ENCODE measurements around the gene ANKFN1. TPM values are rescaled to one million over a fixed set of nuclear protein-coding genes. Genes with fewer than 3 reads are reported as not detected.

The ANKFN1 gene
- polyA plus RNA-seq, 3 donors: 0.42 to 0.86 (median 0.52) TPM

DNA sequence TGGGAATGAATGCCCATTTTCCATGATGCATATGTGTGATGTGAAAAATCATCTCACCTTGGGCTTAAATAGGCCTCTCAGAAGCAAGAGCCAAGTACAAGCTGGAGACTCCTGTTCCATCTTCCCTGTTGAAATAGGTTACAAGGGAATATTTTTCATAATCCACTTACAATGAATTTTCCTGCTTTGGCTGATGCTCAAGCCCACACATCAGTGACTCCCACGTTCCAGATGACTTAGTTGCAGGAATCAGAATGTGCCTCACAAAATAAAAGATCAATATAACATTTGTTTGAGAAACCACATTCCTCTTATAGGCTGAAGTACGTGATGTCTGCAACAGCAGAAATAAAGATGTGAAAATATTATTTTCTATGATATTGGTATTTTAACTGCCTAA lies 24.1 kb downstream of the ANKFN1 start:
- DNase-seq (ENCODE audit: low read depth in 3 of 3, low spot score in 2 of 3): no peak

DNA sequence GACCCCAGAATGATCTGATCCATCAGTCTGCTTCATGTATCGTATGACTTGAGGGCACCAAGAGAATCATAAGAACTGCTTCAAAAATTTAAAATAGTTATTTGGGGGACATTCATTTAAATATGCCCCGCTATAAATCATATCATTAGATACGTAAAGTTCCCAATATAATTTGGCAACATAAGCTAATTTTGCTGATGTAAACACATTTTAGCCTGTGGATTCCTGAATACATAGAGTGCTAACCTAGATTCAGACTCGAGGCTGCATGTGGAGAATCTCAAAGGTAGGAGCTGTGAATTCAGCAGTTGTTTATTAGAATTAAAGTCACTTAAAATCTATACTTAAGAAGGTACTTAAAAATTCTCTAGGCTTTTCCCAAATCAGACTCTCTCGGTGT lies 24.9 kb downstream of the ANKFN1 start:
- no peak for DNase-seq (ENCODE audit: low read depth in 3 of 3, low spot score in 2 of 3)

DNA sequence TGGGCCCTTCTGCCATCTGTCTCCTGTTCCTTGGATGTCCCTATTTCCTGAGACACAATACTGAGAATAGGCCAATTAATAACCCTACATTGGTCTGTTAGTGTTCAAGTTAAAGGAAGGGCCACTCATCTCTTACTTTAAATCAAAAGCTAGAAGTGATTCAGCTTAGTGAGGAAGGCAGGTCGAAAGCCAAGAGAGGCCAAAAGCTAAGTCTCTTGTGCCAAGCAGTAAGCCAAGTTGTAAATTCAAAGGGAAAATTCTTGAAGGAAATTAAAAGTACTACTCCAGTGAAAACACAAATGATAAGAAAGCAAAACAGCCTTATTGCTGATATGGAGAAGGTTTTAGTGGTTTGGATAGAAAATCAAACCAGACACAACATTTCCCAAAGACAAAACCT lies 28.8 kb downstream of the ANKFN1 start:
- no peak for DNase-seq (ENCODE audit: low read depth in 3 of 3, low spot score in 2 of 3)

DNA sequence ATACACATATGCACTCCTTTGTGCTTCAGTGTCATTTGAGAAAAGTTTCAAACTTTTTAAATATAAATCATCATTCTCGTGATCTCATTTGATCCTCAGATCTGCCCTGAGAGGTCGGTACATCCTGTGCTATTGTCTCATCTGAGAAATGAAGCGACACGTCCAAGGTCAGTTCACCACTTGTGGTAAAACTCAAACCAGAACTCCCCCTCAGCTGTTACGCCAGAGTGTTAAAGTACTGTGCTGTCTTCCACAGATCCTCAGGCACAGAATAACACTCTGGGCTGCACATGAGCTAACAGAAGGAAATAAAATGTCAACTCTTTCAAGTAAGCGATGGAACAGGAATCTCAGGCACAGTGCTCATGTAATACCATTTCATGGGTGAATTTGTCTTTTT lies 31.4 kb downstream of the ANKFN1 start:
- no peak for DNase-seq (ENCODE audit: low read depth in 3 of 3, low spot score in 2 of 3)

DNA sequence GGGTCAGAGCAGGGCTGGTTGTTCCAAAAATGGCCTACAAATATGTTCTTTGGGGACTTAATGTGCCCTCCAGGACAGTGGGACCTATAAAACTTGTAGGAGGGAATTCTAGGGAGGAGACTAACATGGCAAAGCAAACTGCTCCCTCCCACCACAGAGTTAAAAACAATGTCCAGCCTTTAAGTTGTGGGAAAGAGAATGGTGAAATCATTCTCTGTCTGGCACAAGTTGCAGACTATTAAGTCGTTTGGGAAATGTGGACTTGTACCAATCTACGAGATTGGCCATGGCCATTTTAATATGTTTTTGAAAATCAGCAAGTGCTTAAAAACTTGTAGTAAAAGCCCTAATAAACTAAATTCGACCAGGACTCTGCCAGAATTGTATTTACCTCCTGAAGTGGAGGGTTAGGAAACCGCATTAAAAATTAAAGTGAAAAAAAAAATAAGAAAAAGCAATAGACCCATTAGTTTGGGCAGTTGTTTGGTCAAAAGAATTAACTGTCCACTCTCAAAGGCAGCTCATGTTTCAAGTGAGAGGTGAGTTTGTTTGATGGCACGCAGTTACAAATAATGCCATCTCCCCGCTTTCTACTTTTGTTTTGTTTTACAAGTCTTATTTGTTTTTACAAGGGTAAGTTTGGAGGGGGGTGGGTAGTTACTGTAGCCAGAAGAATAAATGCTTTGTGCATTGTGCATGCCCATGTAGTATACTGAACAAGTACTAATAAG lies 32.4 kb downstream of the ANKFN1 start:
- DNase-seq (ENCODE audit: low read depth in 3 of 3, low spot score in 2 of 3): no peak

DNA sequence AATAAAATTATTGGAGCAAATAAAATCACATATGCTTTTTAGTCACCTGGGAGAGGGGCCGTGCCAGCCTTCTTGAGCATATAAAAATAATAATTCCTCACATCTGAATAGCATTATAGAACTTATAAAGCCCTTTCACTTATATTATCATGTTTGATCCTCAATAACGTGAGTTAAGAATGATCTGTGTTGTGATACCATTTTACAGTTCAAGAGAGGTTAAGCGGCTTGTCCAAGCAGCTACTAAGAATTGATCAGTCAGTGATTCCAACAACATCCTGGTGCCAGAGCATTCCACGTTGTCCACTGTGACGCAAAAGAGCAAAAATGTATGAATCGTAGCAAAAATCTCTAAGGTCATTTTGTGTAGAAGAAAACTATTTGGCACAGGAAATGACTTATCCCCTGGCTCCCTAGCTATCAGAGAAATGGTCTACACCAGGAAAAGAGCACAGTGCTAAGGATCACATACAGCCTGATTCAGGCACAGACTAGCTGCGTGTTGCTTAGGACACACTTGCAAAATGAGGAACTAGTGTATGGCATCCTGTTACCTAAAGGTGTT lies 33.0 kb downstream of the ANKFN1 start:
- DNase-seq (ENCODE audit: low read depth in 3 of 3, low spot score in 2 of 3): no peak

DNA sequence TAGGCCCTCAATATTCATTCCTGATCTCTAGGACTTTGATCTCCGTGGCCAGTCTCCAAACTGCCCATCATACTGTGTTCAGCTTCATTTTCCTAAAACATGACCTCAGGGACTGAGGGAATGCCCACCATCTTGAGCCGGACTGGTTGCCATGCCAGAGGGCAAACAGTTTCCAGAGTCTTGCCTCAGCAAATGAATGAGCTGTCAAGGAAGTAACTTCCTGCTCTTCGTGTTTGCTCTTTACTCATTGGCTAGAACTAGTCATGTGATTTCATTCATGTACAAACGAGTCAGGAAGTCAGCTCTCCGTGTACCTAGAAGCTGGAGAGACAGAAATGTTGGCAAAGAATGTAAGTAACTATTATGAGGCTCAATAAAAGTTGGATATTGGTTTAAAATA lies 50.2 kb downstream of the ANKFN1 start:
- no peak for DNase-seq (ENCODE audit: low read depth in 3 of 3, low spot score in 2 of 3)

DNA sequence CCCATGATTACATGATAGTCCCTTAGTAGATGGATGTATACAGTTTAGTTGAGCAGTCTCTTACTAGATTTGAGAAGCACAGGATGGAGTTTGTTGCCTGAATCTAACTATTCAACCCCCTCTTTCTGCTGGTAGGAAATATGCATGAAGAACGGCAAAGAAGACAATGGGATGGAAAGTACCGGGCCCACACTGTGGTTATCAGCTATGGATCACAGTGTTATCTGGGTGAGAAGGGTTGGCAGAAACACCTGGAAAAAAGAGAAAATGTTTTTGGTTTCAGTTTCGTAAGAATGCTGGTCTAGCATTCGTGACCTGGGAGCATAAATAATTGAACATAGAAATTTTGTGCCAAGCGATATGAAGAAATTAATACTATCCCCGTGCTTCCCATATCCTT lies 53.1 kb downstream of the ANKFN1 start:
- DNase-seq (ENCODE audit: low read depth in 3 of 3, low spot score in 2 of 3): no peak

DNA sequence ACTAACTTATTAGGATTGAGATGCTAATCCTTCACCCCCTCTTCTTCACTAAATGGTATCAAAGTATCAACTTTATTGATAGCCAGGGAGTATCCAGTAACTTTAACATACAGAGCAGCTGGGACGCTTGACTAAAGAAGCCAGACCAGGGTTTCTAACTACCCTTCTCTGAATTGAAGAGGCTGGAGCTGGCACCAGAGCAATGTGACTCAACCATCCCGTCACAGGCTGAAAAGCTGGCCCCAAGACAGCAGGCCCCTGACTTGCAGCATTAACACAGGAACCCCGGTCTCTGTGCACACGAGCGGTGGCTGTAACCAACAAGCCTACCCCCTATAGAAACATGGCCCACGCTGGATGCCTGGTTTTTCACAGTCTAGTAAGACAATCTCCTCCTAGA lies 59.8 kb downstream of the ANKFN1 start:
- no peak for DNase-seq (ENCODE audit: low read depth in 3 of 3, low spot score in 2 of 3)

DNA sequence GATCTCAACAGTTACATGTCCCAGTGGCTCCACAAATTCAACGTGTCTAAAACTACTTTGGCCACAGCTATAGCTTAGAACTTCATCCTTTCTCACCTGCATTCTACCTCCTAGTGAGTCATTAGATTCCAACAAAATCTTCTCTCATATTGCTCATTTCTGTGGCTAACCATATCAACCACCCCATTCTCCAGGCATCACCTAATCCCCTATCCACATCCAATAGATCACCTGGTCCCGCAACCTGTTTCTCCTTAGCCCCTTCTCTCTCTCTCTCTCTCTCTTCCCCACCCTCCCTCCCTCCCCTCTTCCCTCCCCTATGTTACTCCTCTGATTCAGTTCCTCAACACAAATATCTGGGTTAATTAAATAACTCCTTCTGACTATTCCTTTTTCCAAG lies 64.6 kb downstream of the ANKFN1 start:
- DNase-seq (ENCODE audit: low read depth in 3 of 3, low spot score in 2 of 3): no peak

DNA sequence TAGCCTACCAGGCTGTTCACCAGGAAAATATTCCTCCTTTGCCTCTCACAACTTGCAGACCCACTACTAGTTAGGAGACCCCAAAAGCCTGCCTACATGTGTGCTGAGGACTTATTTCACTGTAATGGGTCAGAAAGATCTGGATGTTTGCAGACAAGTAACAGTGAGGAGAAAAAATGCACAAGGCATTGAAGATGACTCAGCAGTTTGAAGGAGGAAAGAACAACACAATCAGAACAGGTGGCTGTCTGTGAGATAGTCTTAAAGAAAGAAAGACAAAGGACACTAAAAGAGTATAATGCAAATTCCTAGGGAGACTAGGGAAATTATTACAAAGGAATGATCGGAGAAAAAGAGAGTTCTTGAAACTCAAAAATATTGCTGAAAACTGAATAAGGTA lies 69.0 kb downstream of the ANKFN1 start:
- no peak for DNase-seq (ENCODE audit: low read depth in 3 of 3, low spot score in 2 of 3)

DNA sequence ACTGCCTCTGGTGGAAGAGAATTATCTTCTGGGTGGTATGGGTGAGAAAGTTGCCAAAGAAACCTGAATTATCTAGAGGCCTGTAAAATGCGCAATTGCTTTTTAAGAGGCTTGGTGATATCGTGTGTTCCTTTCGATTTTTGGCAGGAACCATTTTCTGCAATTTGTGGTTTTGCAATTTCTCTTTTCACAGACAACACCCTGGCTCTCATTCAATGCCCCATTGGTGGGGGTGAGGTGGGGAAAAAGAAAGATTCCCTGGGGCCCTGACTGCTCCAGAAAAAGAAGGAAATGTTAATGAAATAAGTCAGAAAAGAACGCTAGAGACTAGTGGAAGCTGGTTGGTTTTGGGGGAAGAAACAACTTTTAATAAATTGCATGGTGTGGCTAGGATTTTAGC lies 77.4 kb downstream of the ANKFN1 start:
- DNase-seq (ENCODE audit: low read depth in 3 of 3, low spot score in 2 of 3): no peak

DNA sequence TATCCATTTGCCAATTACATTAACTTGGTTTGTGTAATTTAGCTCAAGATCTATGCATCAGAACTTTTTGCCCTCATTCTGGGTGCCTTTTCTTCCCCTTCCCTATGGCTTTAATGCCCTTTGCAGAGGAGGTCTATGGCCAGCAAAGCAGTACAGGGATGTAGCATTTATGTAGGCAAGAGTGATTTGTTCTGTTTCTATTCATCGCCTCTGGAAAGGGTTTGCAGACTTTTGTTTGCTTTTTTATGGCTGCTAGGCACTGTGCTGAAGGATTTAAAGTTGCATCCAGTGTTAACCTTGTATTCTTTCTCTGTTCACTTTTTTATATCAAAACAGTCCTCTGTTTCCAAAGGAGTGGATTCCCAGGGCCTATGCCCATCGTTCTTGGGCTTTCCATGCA lies 78.0 kb downstream of the ANKFN1 start:
- DNase-seq (ENCODE audit: low read depth in 3 of 3, low spot score in 2 of 3): no peak

DNA sequence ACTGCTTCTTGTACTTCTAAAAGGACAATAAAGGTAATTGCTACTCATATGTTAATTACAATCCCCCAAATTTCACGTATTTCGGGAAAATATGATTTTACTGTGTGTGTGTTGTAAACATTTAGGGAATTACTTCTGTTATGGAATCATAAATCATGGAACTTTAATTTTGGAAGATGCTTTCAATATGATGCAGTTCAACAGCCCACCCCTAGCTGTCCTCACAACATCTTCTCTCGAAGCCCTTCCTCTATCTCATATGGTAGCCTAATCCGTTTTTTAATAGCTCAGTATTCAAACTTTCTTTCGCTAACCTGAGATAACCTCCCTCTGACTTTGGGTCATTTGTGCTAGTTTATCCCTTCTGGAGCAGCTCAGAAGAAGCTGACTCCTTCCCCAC lies 78.4 kb downstream of the ANKFN1 start:
- no peak for DNase-seq (ENCODE audit: low read depth in 3 of 3, low spot score in 2 of 3)

DNA sequence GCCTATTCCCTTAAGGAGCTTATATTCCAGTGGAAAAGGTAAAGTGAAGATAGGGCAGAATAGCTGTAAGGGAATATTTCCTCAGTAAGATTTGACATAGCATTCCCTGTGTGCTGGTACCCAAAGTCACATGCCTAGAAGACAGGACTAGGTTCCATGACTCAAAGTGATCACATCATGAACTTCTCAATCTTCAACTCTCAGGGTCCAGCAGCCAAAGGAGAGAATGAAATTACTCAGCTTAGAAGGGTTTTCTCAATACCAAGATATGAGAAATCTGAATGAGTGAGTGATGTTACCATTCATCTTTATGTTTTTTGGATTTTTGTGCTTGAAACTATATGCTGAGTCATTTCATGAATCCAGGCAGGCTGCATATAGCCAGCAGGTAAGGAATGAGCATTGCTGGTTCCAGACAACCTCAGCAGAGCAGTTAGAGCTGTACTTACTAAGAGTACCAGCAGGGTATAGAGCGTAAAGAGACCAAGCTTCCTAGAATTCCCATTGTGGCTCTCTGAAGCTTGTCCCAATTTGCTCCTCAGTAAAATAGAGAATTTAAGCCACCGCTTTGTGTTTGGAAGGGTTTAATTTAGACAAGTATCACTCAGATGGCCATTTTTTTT lies 91.1 kb downstream of the ANKFN1 start:
- no peak for DNase-seq (ENCODE audit: low read depth in 3 of 3, low spot score in 2 of 3)

DNA sequence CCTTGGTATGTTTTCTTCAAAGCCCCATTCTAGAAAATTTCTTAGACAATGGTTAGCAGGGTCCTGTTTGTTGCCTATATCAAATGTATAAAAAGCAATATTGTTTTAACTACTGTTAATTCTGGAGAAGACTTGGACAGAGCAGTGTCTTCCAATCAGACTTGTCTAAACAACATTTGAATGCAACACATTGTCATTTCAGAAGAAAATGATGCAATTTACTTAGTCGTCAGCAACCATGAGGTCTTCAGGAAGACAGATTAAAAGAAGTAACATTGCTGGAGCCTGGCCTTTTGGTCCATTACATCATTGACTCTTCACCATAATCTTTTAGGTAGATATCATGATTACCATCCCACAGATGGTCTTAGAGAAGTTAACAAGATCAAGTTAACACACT lies 94.5 kb downstream of the ANKFN1 start:
- DNase-seq (ENCODE audit: low read depth in 3 of 3, low spot score in 2 of 3): no peak

DNA sequence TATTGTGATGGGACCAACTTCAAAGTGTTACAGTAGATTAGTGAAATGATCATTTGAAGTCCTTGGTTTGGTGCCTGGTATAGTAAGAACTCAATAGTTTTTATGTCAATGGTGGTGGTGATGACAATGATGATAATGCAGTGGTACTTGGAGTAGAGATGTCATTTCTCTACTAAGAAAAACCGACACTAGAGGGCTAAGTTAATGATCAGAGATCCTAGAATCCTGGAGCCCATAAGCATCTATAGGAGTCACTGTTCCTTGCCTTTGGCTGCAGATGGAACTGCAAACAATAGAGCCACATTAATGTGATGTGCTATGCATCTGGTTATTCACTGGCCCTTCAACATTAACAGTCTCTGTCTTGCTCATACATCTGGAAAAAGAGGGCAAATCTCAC lies 103.8 kb downstream of the ANKFN1 start:
- DNase-seq (ENCODE audit: low read depth in 3 of 3, low spot score in 2 of 3): no peak

DNA sequence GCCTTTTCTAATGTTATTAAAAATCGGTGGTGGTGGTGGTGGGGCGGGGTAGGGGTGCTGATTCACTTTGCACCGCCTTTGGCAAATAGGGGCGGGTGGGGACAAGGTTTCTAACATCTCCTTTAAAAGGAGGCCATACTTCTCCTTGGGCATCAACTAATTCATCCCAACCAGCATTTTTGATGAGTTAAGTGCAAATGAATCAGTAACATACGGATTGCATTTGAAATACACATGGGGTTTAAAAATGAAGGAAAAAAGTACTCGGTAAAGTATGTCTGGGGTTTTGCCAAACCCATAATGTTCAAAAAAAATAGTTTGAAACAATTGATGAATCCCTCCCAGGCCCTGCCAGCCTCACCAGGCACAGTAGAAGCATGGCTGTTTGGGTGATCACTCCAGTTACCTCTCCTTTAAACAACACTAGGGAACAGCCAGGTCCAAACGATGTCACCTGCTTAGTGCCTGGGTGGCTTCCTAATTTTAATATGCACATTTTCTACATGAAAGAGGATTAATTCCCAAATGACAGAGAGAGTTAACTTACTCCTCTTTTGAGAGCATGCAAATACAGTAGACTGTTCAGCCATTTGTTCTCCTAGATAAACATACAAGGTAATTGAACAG lies 107.2 kb downstream of the ANKFN1 start:
- no peak for DNase-seq (ENCODE audit: low read depth in 3 of 3, low spot score in 2 of 3)

DNA sequence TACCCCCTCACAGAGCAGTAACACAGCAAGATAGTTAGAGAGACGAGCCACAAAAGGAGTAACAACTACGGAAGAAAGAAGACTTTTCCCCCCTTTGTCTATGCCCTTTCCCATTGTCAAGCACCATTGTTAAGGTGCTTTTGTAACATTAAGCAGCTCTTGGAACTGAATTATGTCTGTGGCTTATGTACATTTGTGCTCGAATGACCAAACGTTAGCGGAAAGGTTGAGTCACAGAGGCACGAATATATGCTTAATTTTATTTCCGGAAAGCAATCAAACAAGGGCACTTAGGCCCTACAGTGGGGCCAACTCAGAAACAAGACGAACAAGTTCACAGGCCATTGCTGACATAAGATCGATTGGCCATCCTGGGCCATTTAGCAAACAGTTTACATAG lies 109.5 kb downstream of the ANKFN1 start:
- no peak for DNase-seq (ENCODE audit: low read depth in 3 of 3, low spot score in 2 of 3)

DNA sequence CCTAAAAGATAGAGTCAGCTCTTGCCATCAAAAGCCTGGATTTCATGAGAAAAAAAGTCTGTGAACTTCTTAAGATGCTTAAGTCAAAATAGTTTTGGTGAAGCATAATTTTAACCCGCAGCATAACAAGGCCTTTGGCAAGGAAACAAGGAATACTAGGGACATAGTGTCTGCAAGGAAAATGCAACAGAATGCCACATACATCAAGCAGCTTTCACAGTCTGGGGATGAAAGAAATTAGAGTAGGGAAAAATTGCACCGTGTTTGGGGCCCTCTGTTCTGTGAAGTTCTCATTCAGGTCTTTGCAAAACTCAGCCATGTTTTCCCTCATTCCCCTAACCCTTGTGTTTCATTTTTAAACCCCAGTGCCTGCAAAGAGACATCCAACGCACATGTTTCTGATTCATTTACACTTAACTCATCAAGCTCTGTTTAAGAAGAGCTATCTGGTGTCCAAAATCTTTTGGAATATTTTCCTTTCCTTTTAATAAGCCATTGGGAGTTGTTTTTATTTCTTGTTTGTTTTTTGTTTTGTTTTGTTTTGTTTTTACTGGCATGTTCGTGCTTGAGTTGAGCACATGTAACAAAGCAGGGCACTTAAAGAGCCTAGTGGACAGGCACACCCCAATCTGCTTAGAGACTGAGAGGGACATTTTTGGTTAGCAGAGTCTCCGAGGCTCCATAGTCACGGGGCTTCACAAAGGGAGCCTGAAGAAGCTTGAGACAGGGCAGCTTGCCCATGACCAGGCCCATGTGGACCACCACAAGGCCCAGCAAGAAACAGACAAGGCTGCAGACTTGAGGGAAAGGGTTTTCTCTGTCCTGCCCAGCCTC lies 116.5 kb downstream of the ANKFN1 start:
- DNase-seq (ENCODE audit: low read depth in 3 of 3, low spot score in 2 of 3): no peak

DNA sequence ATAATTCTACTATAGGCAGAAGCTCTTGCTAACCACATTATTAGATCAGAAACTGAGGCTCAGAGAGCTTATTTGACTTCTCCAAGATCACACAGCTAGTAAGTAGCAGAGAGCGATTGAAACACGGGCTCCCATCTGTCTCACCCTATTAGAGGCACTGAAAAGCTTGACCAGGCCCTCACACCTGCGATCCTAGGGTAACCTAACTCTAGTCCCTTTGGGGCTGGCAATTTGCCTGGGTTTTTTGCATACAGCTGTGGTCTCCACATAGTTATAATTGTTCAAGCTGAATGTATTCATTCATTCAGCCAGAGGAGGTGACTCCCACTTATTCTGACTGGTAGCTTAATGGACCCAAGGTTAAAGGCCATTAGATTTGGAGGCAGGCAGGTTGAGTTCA lies 121.2 kb downstream of the ANKFN1 start:
- DNase-seq (ENCODE audit: low read depth in 3 of 3, low spot score in 2 of 3): no peak

Measured in right renal cortex interstitium (tissue), 3 donors.